GM23248 (cell line): ENCODE results near the gene PPP1R12B. TPM values are rescaled to one million over a fixed set of nuclear protein-coding genes. Genes with fewer than 3 reads are reported as not detected.
"Not testable (repeated sequence)": the region's sequence is repeated elsewhere in the genome, so short reads cannot be mapped to it uniquely, and the experiment has no call there.

Experiments used
- DNase-seq: peaks from one replicate; pipeline ENCODE4 v3.0.0-alpha.2; 2015
- H2AFZ ChIP-seq: fragments of 200-600 bp; sonication (generic); 2 replicates; pipeline ENCODE4 v1.6.1; 2016; ENCODE audit warnings: antibody characterized with exemption
- H3F3A ChIP-seq: fragments of 200-600 bp; sonication (generic); 2 replicates; pipeline ENCODE4 v1.6.1; 2016; ENCODE audit warnings: mild to moderate bottlenecking, antibody characterized with exemption, mixed run types; ENCODE audit not compliant: insufficient read depth
- H3K27ac ChIP-seq: fragments of 200-600 bp; sonication (generic); 2 replicates; pipeline ENCODE4 v1.5.1; 2016; ENCODE audit warnings: mild to moderate bottlenecking
- H3K27me3 ChIP-seq: fragments of 200-600 bp; sonication (generic); replicated peaks from 2 replicates; pipeline ENCODE4 v1.6.1; 2016; ENCODE audit warnings: mild to moderate bottlenecking; ENCODE audit not compliant: insufficient read depth
- H3K36me3 ChIP-seq: fragments of 200-600 bp; sonication (generic); 2 replicates; pipeline ENCODE4 v1.6.1; 2016; ENCODE audit warnings: low read depth, mild to moderate bottlenecking
- H3K4me1 ChIP-seq: fragments of 200-600 bp; sonication (generic); 2 replicates; pipeline ENCODE4 v1.6.1; 2016; ENCODE audit warnings: mild to moderate bottlenecking; ENCODE audit not compliant: insufficient read depth
- H3K4me2 ChIP-seq: fragments of 200-600 bp; sonication (generic); one replicate; pipeline ENCODE4 v1.6.1; 2016; ENCODE audit warnings: mild to moderate bottlenecking; ENCODE audit not compliant: unreplicated experiment
- H3K4me3 ChIP-seq: fragments of 200-600 bp; sonication (generic); 2 replicates; pipeline ENCODE4 v1.5.1; 2016; ENCODE audit warnings: mild to moderate bottlenecking
- H3K79me2 ChIP-seq: fragments of 200-600 bp; sonication (generic); 2 replicates; pipeline ENCODE4 v1.6.1; 2016; ENCODE audit warnings: mild to moderate bottlenecking; ENCODE audit not compliant: insufficient read depth
- H3K9ac ChIP-seq: fragments of 200-600 bp; sonication (generic); 2 replicates; pipeline ENCODE4 v1.6.1; 2016; ENCODE audit warnings: mild to moderate bottlenecking
- H3K9me2 ChIP-seq: fragments of 200-600 bp; sonication (generic); 2 replicates; pipeline ENCODE4 v1.6.1; 2016; ENCODE audit warnings: mixed run types, mild to moderate bottlenecking, moderate library complexity; ENCODE audit not compliant: insufficient read depth
- H3K9me3 ChIP-seq: fragments of 200-600 bp; sonication (generic); one replicate; pipeline ENCODE4 v1.6.1; 2017; ENCODE audit warnings: low read depth
- H4K20me1 ChIP-seq: fragments of 200-600 bp; sonication (generic); 2 replicates; pipeline ENCODE4 v1.6.0; 2016; ENCODE audit not compliant: insufficient read depth
- EZH2 ChIP-seq: fragments of 200-600 bp; sonication (generic); IDR thresholded peaks from 2 replicates; pipeline ENCODE4 v1.6.1; 2018; ENCODE audit warnings: antibody characterized with exemption, mild to moderate bottlenecking; ENCODE audit not compliant: insufficient read depth, poor library complexity, severe bottlenecking
- EZH2phosphoT487 ChIP-seq: fragments of 200-600 bp; sonication (generic); IDR thresholded peaks from 2 replicates; pipeline ENCODE4 v1.6.1; 2018; ENCODE audit warnings: antibody characterized with exemption, moderate library complexity, mild to moderate bottlenecking, low read depth; ENCODE audit not compliant: insufficient read depth
- WGBS, 2 experiments: methylation state at CpG; one replicate each; pipeline ENCODE4 v1.1.6; 2015 to 2017; ENCODE audit warnings: low lambda C conversion rate in 2 of 2, low coverage in 1 of 2; ENCODE audit errors: missing lambda C conversion rate in 2 of 2; 5-methylcytosine and 5-hydroxymethylcytosine counted together
- in situ Hi-C: fragments of 300-500 bp; cut with MboI; formaldehyde crosslinking; loops from 2 replicates; pipeline ENCODE4 v1.15.0; 2020
- polyA plus RNA-seq: library from polyadenylated mRNA; unstranded; fragments of >200 nt; fragmentation: Nextera tagmentation; extraction: Ambion mirVana; gene quantifications from 2 replicates; pipeline ENCODE4 v1.2.1, GENCODE V29; 2016
- total RNA-seq: library from RNA; depleted of rRNA; stranded (reverse); fragments of >200 nt; shearing (Covaris generic); gene quantifications from 2 replicates; pipeline ENCODE4 v1.2.3, GENCODE V29; 2014

The PPP1R12B gene
- total and polyA plus RNA-seq, 2 experiments from 2014 or later = 3.6 to 14.6 TPM

GRCh38 chr1:202521886-202522285, 173.4 kb downstream of the PPP1R12B start:
- H3F3A ChIP-seq = no peaks in the 10 kb centered on the region
- in situ Hi-C loops = no loop called here
- H3K4me3 ChIP-seq = no peak overlapping the region
- H3K9me2 ChIP-seq = no peaks in the 10 kb centered on the region
- H3K36me3 ChIP-seq = no peaks in the 10 kb centered on the region
- no peaks in the 10 kb centered on the region for H3K9me3 ChIP-seq
- no peak overlapping the region for H2AFZ ChIP-seq
- no peak overlapping the region for H3K27ac ChIP-seq
- TF ChIP-seq EZH2phosphoT487 = no peak
- no peak for TF ChIP-seq EZH2
- WGBS, 2 experiments = 90 to 95% methylated on average over 2 of the region's 2 CpGs
- H3K4me1 ChIP-seq = peaks cover 9% of the 10 kb centered on the region
- H3K79me2 ChIP-seq = no peaks in the 10 kb centered on the region
- H3K9ac ChIP-seq = no peak overlapping the region
- no peaks in the 10 kb centered on the region for H4K20me1 ChIP-seq
- no peak overlapping the region for H3K4me2 ChIP-seq
- DNase-seq = no peak
- H3K27me3 ChIP-seq = no peaks in the 10 kb centered on the region

GRCh38 chr1:202526056-202526455, 177.6 kb downstream of the PPP1R12B start:
- H3K4me3 ChIP-seq, in situ Hi-C loops, H3K4me1 ChIP-seq, H3K9ac ChIP-seq, H3K36me3 ChIP-seq, H4K20me1 ChIP-seq, H3K9me3 ChIP-seq, H2AFZ ChIP-seq, H3K27ac ChIP-seq, H3K9me2 ChIP-seq, H3K4me2 ChIP-seq, H3K27me3 ChIP-seq, H3F3A ChIP-seq, H3K79me2 ChIP-seq, DNase-seq: not testable (repeated sequence)
- WGBS, 2 experiments = 50 to 63% methylated on average over 1 of the region's 1 CpG

- H3K9me3 ChIP-seq, H3K27me3 ChIP-seq, DNase-seq, in situ Hi-C loops, H3K27ac ChIP-seq, H3K4me2 ChIP-seq, H3K79me2 ChIP-seq, H3K36me3 ChIP-seq, H3K4me3 ChIP-seq, H3K9me2 ChIP-seq, H2AFZ ChIP-seq, H3F3A ChIP-seq, H4K20me1 ChIP-seq, H3K9ac ChIP-seq, H3K4me1 ChIP-seq: not testable (repeated sequence)
- 87 to 88% methylated on average over 3 of the region's 3 CpGs for WGBS, 2 experiments
Observed at GRCh38 chr1:202528096-202528722, 179.7 kb downstream of the PPP1R12B start.

GRCh38 chr1:202530686-202531085, 182.2 kb downstream of the PPP1R12B start:
- H3K4me1 ChIP-seq, H3K4me3 ChIP-seq, in situ Hi-C loops, H3K27ac ChIP-seq, H4K20me1 ChIP-seq, H3K9me3 ChIP-seq, H3K27me3 ChIP-seq, DNase-seq, H3K4me2 ChIP-seq, H3K36me3 ChIP-seq, H3K79me2 ChIP-seq, H3K9ac ChIP-seq, H2AFZ ChIP-seq, H3F3A ChIP-seq, H3K9me2 ChIP-seq: not testable (repeated sequence)
- 94 to 100% methylated on average over 1 of the region's 1 CpG for WGBS, 2 experiments

GRCh38 chr1:202531472-202531811, 182.9 kb downstream of the PPP1R12B start:
- in situ Hi-C loops = no loop called here
- H3K9me2 ChIP-seq = no peaks in the 10 kb centered on the region
- 86 to 97% methylated on average over 1 of the region's 1 CpG for WGBS, 2 experiments
- no peak for DNase-seq
- H3K4me2 ChIP-seq = no peak overlapping the region
- no peaks in the 10 kb centered on the region for H3K9me3 ChIP-seq
- H3K4me1 ChIP-seq = no peaks in the 10 kb centered on the region
- H3K27ac ChIP-seq = no peak overlapping the region
- H3F3A ChIP-seq = no peaks in the 10 kb centered on the region
- TF ChIP-seq EZH2 (no peak), EZH2phosphoT487 (no peak)
- no peaks in the 10 kb centered on the region for H3K27me3 ChIP-seq
- no peak overlapping the region for H3K9ac ChIP-seq
- no peaks in the 10 kb centered on the region for H3K36me3 ChIP-seq
- no peak overlapping the region for H2AFZ ChIP-seq
- no peak overlapping the region for H3K4me3 ChIP-seq
- no peaks in the 10 kb centered on the region for H4K20me1 ChIP-seq
- no peaks in the 10 kb centered on the region for H3K79me2 ChIP-seq

- H3K9me3 ChIP-seq, H2AFZ ChIP-seq, H4K20me1 ChIP-seq, H3K27ac ChIP-seq, in situ Hi-C loops, H3F3A ChIP-seq, H3K4me3 ChIP-seq, H3K4me2 ChIP-seq, H3K27me3 ChIP-seq, H3K36me3 ChIP-seq, H3K4me1 ChIP-seq, H3K79me2 ChIP-seq, H3K9me2 ChIP-seq, H3K9ac ChIP-seq: not testable (repeated sequence)
- WGBS, 2 experiments = 86 to 88% methylated on average over 6 of the region's 6 CpGs
- peak; percentile 29 for DNase-seq
Observed at GRCh38 chr1:202531812-202532616, 183.5 kb downstream of the PPP1R12B start.

GRCh38 chr1:202539166-202539574, 190.7 kb downstream of the PPP1R12B start:
- Histone ChIP-seq H3K4me3 (peak overlapping the region; percentile 69), H3K9ac (peak overlapping the region; percentile 69), H3F3A (peaks cover 29% of the 10 kb centered on the region), H3K4me1 (peaks cover 29% of the 10 kb centered on the region), H2AFZ (peak overlapping the region; percentile 63), H3K4me2 (peak overlapping the region; percentile 96), H3K27ac (peak overlapping the region; percentile 64)
- DNase-seq = peak; percentile 82
- H3K9me2 ChIP-seq, H3K9me3 ChIP-seq, in situ Hi-C loops, H4K20me1 ChIP-seq, H3K27me3 ChIP-seq, H3K79me2 ChIP-seq, H3K36me3 ChIP-seq: not testable (repeated sequence)
- WGBS, 2 experiments = 3 to 4% methylated on average over 5 of the region's 5 CpGs
